WERI-Rb-1 (cell line): Measurements from ENCODE around the gene AKAP5.
"Not testable (repeated sequence)": the region's sequence is repeated elsewhere in the genome, so short reads cannot be mapped to it uniquely, and the experiment has no call there.

Source experiments
- DNase-seq: peaks from one replicate; pipeline ENCODE4 v3.0.0-alpha.2; 2020
- H3K27ac ChIP-seq: fragments of 250-450 bp; sonication (Bioruptor Pico); 2 replicates; pipeline ENCODE4 v1.5.1; 2020; ENCODE audit warnings: mild to moderate bottlenecking, moderate library complexity
- H3K27me3 ChIP-seq: fragments of 250-450 bp; sonication (Bioruptor Pico); 2 replicates; pipeline ENCODE4 v1.5.1; 2021; ENCODE audit warnings: mild to moderate bottlenecking, low read depth, moderate library complexity; ENCODE audit not compliant: insufficient read depth, severe bottlenecking
- H3K36me3 ChIP-seq: fragments of 250-450 bp; sonication (Bioruptor Pico); 2 replicates; pipeline ENCODE4 v1.5.1; 2020; ENCODE audit warnings: mild to moderate bottlenecking, moderate library complexity
- H3K4me3 ChIP-seq: 2 replicates; pipeline ENCODE4 v1.5.1; 2011; ENCODE audit warnings: low read depth, mild to moderate bottlenecking, control low read depth, low read length
- H3K9me3 ChIP-seq: fragments of 250-450 bp; sonication (Bioruptor Pico); 2 replicates; pipeline ENCODE4 v1.5.1; 2021; ENCODE audit warnings: mild to moderate bottlenecking, moderate library complexity; ENCODE audit not compliant: severe bottlenecking
- TF ChIP-seq, protein P1 (sequence below): IDR thresholded peaks from 2 replicates; pipeline ENCODE4 v1.5.1; 2011; ENCODE audit warnings: low read depth, mild to moderate bottlenecking, control low read depth, inconsistent platforms, low read length

The AKAP5 gene

DNA sequence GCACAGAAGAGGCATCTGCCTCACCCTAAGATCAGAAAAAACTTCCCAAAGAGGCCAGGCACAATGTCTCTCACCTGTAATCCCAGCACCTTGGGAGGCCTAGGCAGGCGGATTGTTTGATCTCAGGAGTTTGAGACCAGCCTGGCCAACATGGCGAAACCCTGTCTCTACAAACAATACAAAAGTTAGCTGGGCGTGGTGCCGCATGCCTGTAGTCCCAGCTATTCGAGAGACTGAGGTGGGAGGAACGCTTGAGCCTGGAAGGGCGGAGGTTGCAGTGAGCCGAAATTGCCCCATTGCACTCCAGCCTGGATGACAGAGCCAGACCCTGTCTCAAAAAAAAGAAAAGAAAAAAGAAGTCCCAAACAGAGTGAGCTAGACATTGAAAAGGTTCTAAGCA lies 43.7 kb downstream of the AKAP5 start:
- DNase-seq: no peak
- Histone ChIP-seq H3K36me3 (no peaks in the 10 kb centered on the region; the same call in none of the 2 replicates), H3K9me3 (no peaks in the 10 kb centered on the region), H3K4me3 (no peak overlapping the region), H3K27ac (no peak overlapping the region), H3K27me3 (no peaks in the 10 kb centered on the region)
- TF ChIP-seq, protein P1, sequence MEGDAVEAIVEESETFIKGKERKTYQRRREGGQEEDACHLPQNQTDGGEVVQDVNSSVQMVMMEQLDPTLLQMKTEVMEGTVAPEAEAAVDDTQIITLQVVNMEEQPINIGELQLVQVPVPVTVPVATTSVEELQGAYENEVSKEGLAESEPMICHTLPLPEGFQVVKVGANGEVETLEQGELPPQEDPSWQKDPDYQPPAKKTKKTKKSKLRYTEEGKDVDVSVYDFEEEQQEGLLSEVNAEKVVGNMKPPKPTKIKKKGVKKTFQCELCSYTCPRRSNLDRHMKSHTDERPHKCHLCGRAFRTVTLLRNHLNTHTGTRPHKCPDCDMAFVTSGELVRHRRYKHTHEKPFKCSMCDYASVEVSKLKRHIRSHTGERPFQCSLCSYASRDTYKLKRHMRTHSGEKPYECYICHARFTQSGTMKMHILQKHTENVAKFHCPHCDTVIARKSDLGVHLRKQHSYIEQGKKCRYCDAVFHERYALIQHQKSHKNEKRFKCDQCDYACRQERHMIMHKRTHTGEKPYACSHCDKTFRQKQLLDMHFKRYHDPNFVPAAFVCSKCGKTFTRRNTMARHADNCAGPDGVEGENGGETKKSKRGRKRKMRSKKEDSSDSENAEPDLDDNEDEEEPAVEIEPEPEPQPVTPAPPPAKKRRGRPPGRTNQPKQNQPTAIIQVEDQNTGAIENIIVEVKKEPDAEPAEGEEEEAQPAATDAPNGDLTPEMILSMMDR: no peak

DNA sequence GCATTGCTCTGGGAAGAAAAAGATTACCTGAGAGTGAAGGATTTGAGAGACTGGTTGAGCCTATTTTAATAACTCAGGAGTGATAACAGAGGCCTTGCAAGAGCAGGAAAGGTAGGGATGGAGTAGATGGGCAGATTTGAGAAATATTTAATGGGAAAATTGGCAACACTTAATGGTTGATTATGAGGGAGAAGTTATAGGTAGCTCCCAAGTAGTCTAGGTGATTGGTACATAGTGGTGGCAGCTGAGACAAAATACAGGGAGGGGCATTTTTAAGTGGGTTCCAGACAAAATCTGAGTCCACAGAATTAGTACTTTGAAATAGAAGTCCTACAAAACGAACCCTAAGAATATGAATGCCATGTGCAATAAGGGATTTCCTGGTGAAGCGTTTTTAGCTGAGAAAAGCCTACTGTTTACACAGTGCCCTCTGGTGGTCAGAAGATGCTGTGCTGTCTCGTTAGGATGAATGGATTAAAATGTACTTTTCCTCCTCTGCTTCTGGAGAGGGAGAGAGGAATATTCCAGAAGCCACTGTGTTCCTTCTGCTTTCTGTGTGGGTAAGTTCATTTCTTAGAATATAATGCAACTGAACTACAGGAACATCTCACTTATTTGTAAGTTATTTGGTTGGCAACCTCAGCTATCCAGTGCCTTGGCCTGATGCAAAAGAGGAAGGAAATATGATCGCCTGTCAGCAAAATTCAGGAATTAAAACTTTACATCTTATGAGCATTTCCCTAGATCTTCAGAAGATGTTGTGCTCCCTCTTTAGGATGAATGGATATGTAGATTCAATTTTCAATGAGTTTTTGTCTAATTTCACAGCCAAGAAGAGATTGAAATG lies 45.7 kb downstream of the AKAP5 start:
- H3K36me3 ChIP-seq: no peaks in the 10 kb centered on the region; the same call in 1 of the 2 replicates
- no peak overlapping the region for H3K4me3 ChIP-seq
- H3K27me3 ChIP-seq: no peaks in the 10 kb centered on the region
- peak; percentile 63 for DNase-seq
- TF ChIP-seq, protein P1: peak; percentile 76
- no peaks in the 10 kb centered on the region for H3K9me3 ChIP-seq
- no peak overlapping the region for H3K27ac ChIP-seq

DNA sequence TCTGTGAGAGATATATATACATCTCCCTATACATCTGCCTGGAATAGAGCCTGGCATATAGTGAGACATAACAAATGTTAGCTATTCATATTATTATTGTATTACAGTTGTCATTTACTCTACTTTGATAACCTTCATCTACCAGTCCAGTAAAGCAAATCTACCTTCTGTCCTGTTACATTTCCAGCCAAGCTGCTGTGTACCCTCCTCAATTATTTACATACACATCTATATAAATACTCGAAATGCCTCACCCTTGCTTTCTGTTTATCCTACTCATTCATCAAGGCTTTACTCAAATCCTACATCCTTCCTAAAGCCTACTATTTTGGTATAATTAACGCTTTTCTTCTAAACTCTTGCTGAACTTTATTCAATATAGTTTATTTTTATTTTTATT lies 48.0 kb downstream of the AKAP5 start:
- H3K9me3 ChIP-seq: no peaks in the 10 kb centered on the region
- H3K36me3 ChIP-seq: no peaks in the 10 kb centered on the region
- TF ChIP-seq, protein P1: no peak
- no peak overlapping the region for H3K27ac ChIP-seq
- H3K27me3 ChIP-seq: no peaks in the 10 kb centered on the region
- no peak for DNase-seq
- H3K4me3 ChIP-seq: no peak overlapping the region

DNA sequence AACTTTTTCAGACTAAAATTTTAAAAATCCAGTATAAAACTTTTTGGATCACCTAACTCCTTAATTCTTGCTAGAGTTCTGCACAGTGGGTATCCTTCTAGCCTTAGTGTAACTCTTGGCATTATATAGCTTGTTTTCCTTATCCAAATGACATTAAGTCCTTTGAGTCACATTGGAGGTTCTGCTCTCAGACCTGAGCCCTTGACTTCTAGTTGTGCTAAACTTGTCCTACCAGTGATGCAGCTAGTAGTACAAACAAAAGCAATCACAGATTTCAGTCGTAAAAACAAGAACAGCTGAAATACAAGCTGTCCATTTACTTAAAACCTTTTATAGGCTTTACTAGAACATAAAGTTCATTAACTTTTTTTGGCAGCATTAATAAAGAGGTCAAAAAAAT lies 49.8 kb downstream of the AKAP5 start:
- Histone ChIP-seq H3K4me3 (no peak overlapping the region), H3K9me3 (no peaks in the 10 kb centered on the region), H3K27me3 (no peaks in the 10 kb centered on the region), H3K27ac (no peak overlapping the region), H3K36me3 (no peaks in the 10 kb centered on the region)
- TF ChIP-seq, protein P1: no peak
- DNase-seq: no peak

DNA sequence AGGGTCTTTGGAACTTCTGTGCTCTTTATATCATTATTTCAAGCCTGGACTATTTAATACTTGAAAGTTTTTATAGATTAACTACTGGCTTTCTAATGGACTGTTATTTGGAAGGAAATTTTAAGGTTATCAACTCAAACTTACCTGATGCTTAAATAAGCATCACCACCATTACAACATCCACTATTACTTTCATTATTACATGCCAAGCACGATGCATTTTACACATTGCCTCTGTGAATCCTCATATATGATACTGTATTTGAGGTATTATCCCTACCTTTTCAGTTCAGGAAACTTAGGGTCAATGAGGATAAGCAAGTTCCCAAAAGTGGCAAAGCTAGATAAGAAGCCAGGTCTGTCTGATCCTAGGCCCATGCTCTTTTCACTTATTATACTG lies 51.7 kb downstream of the AKAP5 start:
- Histone ChIP-seq H3K9me3 (no peaks in the 10 kb centered on the region), H3K36me3 (peaks cover 10% of the 10 kb centered on the region), H3K27me3 (no peaks in the 10 kb centered on the region), H3K4me3 (no peak overlapping the region), H3K27ac (no peak overlapping the region)
- DNase-seq: no peak
- TF ChIP-seq, protein P1: no peak

DNA sequence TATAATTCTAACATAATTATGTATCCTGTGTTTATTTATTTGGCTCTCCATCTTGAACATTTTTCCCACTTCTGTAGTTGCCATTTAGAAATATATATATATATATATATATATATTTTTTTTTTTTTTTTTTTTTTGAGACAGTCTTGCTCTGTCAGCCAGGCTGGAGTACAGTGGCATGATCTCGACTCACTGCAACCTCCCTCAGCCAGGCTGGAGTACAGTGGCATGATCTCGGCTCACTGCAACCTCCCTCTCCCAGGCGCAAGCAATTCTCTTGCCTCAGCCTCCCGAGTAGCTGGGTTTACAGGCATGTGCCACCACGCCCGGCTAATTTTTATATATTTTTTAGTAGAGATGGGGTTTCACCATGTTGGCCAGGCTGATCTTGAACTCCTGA lies 52.4 kb downstream of the AKAP5 start:
- H3K27ac ChIP-seq, H3K4me3 ChIP-seq, DNase-seq, H3K27me3 ChIP-seq, H3K9me3 ChIP-seq: not testable (repeated sequence)
- peaks cover 17% of the 10 kb centered on the region for H3K36me3 ChIP-seq
